ENCODE data around the gene EREG.

- TF ChIP-seq POLR2A (IDR thresholded peaks at IDR 0.05; ENCODE audit: low read length) (no peak), GATA1 (IDR thresholded peaks at IDR 0.05; ENCODE audit: low read depth, low read length) (no peak)
Measured at GRCh38 chr4:74366367-74366911, 1.5 kb downstream of the EREG start.
